Heart left ventricle (tissue), 16 donors: Measurements from ENCODE around the gene CST9. TPM values are rescaled to one million over a fixed set of nuclear protein-coding genes. Genes with fewer than 3 reads are reported as not detected.

Experiments
- ATAC-seq, 4 donors: fragments of 200-7000 bp; cut with Tn5 transposase; one replicate each; pipeline ENCODE4 v1.9.1; 2020 to 2022; ENCODE audit warnings: moderate library complexity in 4 of 4, mild to moderate bottlenecking in 3 of 4, moderate number of reproducible peaks in 1 of 4
- DNase-seq, 5 donors: peaks; one replicate each; pipeline ENCODE4 v3.0.0-alpha.2; 2020
- H3K27ac ChIP-seq, 12 donors: fragments of 200-600 bp; sonication (generic) in 4 of 12; one replicate each; pipeline versions ENCODE4 v1.5.0 to v1.8.0; 2016 to 2022; ENCODE audit warnings: mild to moderate bottlenecking in 2 of 12
- H3K27me3 ChIP-seq, 9 donors: fragments of 200-600 bp; sonication (generic) in 2 of 9; one replicate each; pipeline versions ENCODE4 v1.5.1 to v1.8.0; 2016 to 2022; ENCODE audit warnings: mild to moderate bottlenecking in 3 of 9
- H3K36me3 ChIP-seq, 9 donors: fragments of 200-600 bp; sonication (generic) in 2 of 9; one replicate each; pipeline versions ENCODE4 v1.5.0 to v1.8.0; 2018 to 2022; ENCODE audit warnings: mild to moderate bottlenecking in 2 of 9
- H3K4me1 ChIP-seq, 12 donors: fragments of 200-600 bp; sonication (generic) in 4 of 12; one replicate each; pipeline versions ENCODE4 v1.5.0 to v1.8.0; 2016 to 2022; ENCODE audit warnings: mild to moderate bottlenecking in 3 of 12
- H3K4me3 ChIP-seq, 12 donors: fragments of 200-600 bp; sonication (generic) in 4 of 12; one replicate each; pipeline versions ENCODE4 v1.5.0 to v1.8.0; 2017 to 2022; ENCODE audit warnings: mild to moderate bottlenecking in 9 of 12, moderate library complexity in 4 of 12
- H3K9me3 ChIP-seq, 12 donors: fragments of 200-600 bp; sonication (generic) in 4 of 12; one replicate each; pipeline versions ENCODE4 v1.5.0 to v1.8.0; 2016 to 2022; ENCODE audit warnings: mild to moderate bottlenecking in 1 of 12
- POLR2A ChIP-seq, 2 donors: fragments of 450-650 bp; IDR thresholded peaks; one replicate each; pipeline ENCODE4 v1.6.1; 2017; ENCODE audit warnings: antibody characterized with exemption in 2 of 2, mild to moderate bottlenecking in 2 of 2, moderate library complexity in 2 of 2
- WGBS, 4 donors: extraction: QIAGEN DNeasy Blood & Tissue Kit in 2 of 4; methylation state at CpG; one replicate each; pipeline versions ENCODE4 v1.1.5 to v1.1.7; 2013 to 2018; 5-methylcytosine and 5-hydroxymethylcytosine counted together
- intact Hi-C, 10 donors: fragments of 100-400 bp; cut with DNase I; formaldehyde crosslinking; loops; one replicate each; pipeline versions ENCODE4 v1.11.1 to v1.14.2; 2022
- long read RNA-seq, 3 donors: library from polyadenylated mRNA; unstranded; transcript quantifications; one replicate each; pipeline ENCODE4 v2.0.0, GENCODE V29; 2020 to 2021
- polyA plus RNA-seq, 2 donors: library from polyadenylated mRNA; stranded (reverse); fragments of 200-250 nt; gene quantifications; one replicate each; pipeline ENCODE4 v1.2.3, GENCODE V29; 2013
- total RNA-seq, 9 donors: library from RNA; depleted of rRNA in 2 of 9; stranded (reverse); fragments of >200 nt in 2 of 9; fragmentation: NEBNext Ultra II Directional in 3 of 9; extraction: Animal tissue kit (Norgen Biotek cat#: 25700) in 3 of 9; gene quantifications; one replicate each; pipeline versions ENCODE4 v1.1.0 to v1.2.4, GENCODE V29; 2016 to 2023
- TF ChIP-seq, protein P1 (sequence below), 12 donors: fragments of 200-600 bp; sonication (generic) in 4 of 12; IDR thresholded peaks; one replicate each; pipeline versions ENCODE4 v1.5.0 to v1.8.0; 2018 to 2022; ENCODE audit warnings: antibody characterized with exemption in 12 of 12, mild to moderate bottlenecking in 5 of 12
- donor health status: ischemic (EF 13 %, LVEDD 7.1; RV severe dilation, severe dysfunction).
- donor health status: healthy with polysubstance abuse.
- donor health status: DM: no; HTN: yes; CAD: no.
- donor health status: DM: no; HTN: no; CAD: no.
- donor health status: ischemic (EF 25% LVEDD 6.9; RV normal size, moderate dysfunction).
- donor health status: ischemic (EF 25% LVEDD 5.7; RV mildly dilated, moderate dysfunction).
- donor health status: healthy.
- donor health status: DM: yes; HTN: yes; CAD: no.
- donor health status: ischemic (EF 35%, LVEDD 5.7; RV mildly dilated, moderate dysfunction).
- donor health status: nonischemic (EF 11% LVEDD 7.7; RV severe dilation, severe dysfunction).
- donor health status: DM: yes; HTN: yes; CAD: no.
- donor health status: PGD.
- donor health status: ischemic (EF 29% LVEDD 5.4; RV normal size, mild dysfunction).
- donor health status: nonischemic (EF 23%, LVEDD 6.1; RV moderate dilation, normal function).

Gene CST9, protein sequence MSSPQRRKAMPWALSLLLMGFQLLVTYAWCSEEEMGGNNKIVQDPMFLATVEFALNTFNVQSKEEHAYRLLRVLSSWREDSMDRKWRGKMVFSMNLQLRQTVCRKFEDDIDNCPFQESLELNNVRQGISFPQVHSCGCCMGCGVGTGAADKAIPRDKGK
- total RNA-seq (not detected), polyA plus RNA-seq (not detected)
- long read RNA-seq, donor 1, result 0 reads
- long read RNA-seq, donor 2, result 0 reads
- long read RNA-seq, donor 3, result 0 reads

DNA sequence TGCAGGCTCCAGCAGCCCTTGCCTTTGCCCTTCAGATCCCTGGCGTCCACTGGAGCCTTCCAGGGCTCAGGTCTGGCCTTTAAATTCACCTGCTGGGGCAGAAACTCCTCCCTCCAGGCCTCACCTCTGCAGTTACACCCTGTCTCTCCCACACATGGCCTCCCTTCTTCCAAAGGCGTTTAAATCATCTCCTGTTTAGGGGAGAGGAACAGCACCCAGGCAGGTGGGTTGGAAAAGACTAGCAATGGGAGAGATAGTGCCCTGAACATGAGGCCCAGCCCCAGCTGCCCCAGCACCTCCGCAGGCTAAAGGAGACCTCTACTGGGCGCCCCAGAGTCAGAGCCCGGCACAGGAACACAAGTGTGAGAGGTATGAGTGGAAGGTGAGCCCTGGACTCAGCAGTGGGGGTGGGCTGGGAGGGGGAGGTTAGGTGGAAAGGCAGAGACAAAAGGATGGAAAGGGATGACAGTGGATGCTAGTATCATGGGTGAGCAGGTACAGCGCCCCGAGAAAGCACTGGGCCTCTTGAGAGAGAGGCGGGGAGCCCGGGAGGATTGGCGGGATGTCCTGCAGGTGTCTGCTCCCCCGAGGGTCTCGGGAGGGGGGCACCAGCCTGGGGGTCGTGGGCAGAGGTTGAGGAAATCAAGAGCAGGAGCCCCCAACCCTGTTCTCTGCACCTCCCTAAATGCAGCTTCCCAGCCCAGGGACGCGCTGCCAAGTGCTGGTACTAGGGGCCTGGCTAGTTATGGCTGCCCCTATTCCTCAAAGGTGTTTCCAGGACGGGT lies at the start of gene CST9:
TSS of gene CST9 (minus strand) at position 51 of the 785 bp plus-strand sequence. CDS start 53 bp downstream, outside the sequence.
- TF ChIP-seq POLR2A (IDR thresholded peaks at IDR 0.05), result no peak
- TF ChIP-seq, protein P1, sequence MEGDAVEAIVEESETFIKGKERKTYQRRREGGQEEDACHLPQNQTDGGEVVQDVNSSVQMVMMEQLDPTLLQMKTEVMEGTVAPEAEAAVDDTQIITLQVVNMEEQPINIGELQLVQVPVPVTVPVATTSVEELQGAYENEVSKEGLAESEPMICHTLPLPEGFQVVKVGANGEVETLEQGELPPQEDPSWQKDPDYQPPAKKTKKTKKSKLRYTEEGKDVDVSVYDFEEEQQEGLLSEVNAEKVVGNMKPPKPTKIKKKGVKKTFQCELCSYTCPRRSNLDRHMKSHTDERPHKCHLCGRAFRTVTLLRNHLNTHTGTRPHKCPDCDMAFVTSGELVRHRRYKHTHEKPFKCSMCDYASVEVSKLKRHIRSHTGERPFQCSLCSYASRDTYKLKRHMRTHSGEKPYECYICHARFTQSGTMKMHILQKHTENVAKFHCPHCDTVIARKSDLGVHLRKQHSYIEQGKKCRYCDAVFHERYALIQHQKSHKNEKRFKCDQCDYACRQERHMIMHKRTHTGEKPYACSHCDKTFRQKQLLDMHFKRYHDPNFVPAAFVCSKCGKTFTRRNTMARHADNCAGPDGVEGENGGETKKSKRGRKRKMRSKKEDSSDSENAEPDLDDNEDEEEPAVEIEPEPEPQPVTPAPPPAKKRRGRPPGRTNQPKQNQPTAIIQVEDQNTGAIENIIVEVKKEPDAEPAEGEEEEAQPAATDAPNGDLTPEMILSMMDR (IDR thresholded peaks at IDR 0.05), result no peak
- H3K27ac ChIP-seq, result no peak within 1 kb of the TSS

DNA sequence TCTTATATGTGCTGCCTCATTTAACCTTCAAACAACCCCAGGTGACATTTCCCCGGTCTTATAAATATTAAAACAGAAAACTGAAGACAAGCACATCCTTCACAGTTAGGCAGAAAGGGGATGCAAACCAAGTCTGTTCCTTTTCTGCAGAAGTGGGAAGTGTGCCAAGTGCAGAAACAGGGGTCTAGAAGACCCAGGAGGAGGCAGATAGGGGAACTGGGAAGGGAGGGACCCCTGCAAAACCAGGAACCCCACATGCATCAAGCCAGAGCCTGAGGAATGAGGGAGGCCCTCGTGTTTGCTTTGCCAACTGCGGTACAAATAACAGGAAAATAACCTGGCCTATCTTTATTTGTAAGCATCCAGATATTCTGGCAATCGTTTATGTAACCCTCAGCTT lies 49.0 kb upstream of the CST9 start:
- Histone ChIP-seq H3K27me3 (peaks cover 0 to 7% (median 0%) of the 10 kb centered on the region in 9 donors), H3K4me1 (peaks cover 0 to 38% (median 25%) of the 10 kb centered on the region in 12 donors), H3K4me3 (no peak overlapping the region), H3K9me3 (peaks cover 0 to 4% (median 0%) of the 10 kb centered on the region in 12 donors), H3K27ac (peak overlapping the region in 9 of 12 donors; percentile 28 to 89 (median 74)), H3K36me3 (no peaks in the 10 kb centered on the region)
- peak in 1 of 5 donors; percentile 27 for DNase-seq
- TF ChIP-seq, protein P1 (IDR thresholded peaks at IDR 0.05), result no peak
- no peak for TF ChIP-seq POLR2A (IDR thresholded peaks at IDR 0.05)
- 60 to 72% (median 66%) methylated on average over 4 of the region's 4 CpGs for WGBS, 4 donors
- intact Hi-C loops, result no loop called here
- ATAC-seq, result no peak

More for the DNA sequence above, at the start of gene CST9:
- ATAC-seq (peak in 2 of 4 donors; percentile 4 to 5), DNase-seq (no peak)
- Histone ChIP-seq H3K4me3 (no peak within 1 kb of the TSS), H3K36me3 (no peaks in the 10 kb centered on the region), H3K4me1 (peaks cover 0 to 13% (median 0%) of the 10 kb centered on the region in 12 donors), H3K9me3 (no peaks in the 10 kb centered on the region), H3K27me3 (peaks cover 0 to 8% (median 0%) of the 10 kb centered on the region in 9 donors)
- intact Hi-C loops, result loop anchor here (1.0 to 10.0 kb wide), 11 partner anchors 31 to 261 kb away; partner anchors contain the start of genes GZF1 (in 2 of the 10), NXT1 (in 2 of the 10) and CST3 (in 1 of the 10)
- 54 to 70% (median 60%) methylated on average over 13 to 16 of the region's 16 CpGs for WGBS, 4 donors

DNA sequence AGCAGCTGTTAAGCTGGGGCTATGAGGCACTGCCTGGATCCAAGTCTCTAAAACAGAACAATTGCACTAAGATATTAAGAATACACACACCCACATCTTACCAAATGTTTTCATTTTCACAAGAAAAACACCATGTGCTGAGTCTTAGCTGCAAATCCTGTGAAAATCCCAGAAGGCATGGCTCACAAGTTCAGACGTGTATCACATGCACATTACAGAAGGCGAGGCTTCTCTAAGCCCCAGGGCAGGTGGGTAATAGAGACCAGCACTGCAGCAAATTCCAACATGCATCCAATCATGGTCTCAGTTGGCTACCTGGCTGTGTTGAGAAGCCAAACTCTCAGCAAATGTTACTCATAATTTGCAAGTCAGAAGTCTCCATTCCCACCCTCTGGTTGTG lies 48.3 kb upstream of the CST9 start:
- DNase-seq, result no peak
- Histone ChIP-seq H3K27me3 (peaks cover 0 to 7% (median 0%) of the 10 kb centered on the region in 9 donors), H3K27ac (peak overlapping the region in 5 of 12 donors; percentile 22 to 89 (median 81)), H3K4me1 (peaks cover 0 to 38% (median 25%) of the 10 kb centered on the region in 12 donors), H3K4me3 (no peak overlapping the region), H3K36me3 (no peaks in the 10 kb centered on the region), H3K9me3 (peaks cover 0 to 4% (median 0%) of the 10 kb centered on the region in 12 donors)
- 73 to 100% (median 83%) methylated on average over 1 to 2 of the region's 2 CpGs for WGBS, 4 donors
- intact Hi-C loops, result no loop called here
- no peak for ATAC-seq
- TF ChIP-seq POLR2A (IDR thresholded peaks at IDR 0.05), result no peak
- TF ChIP-seq, protein P1 (IDR thresholded peaks at IDR 0.05), result no peak
